CD4-positive, alpha-beta T cell treated with Interleukin-21 for 1 hour (primary cell): ENCODE results near the gene APOC1.
"Not testable (repeated sequence)": the region's sequence is repeated elsewhere in the genome, so short reads cannot be mapped to it uniquely, and the experiment has no call there.

Source experiments
- DNase-seq: peaks from one replicate; pipeline ENCODE4 v3.0.0-alpha.2; 2020

The APOC1 gene

GRCh38 chr19:44890366-44891015, 23.9 kb upstream of the APOC1 start:
- DNase-seq = no peak

- DNase-seq = peak; percentile 100
These were observed 23.2 kb upstream of the APOC1 start, which contains the start of gene TOMM40 for GRCh38 chr19:44891016-44891882. Gene TOMM40 (plus strand): TSS chr19:44891254. CDS start chr19:44891416, 162 bp downstream.

- DNase-seq = no peak
These were observed 21.5 kb upstream of the APOC1 start for GRCh38 chr19:44892932-44893331.

DNA sequence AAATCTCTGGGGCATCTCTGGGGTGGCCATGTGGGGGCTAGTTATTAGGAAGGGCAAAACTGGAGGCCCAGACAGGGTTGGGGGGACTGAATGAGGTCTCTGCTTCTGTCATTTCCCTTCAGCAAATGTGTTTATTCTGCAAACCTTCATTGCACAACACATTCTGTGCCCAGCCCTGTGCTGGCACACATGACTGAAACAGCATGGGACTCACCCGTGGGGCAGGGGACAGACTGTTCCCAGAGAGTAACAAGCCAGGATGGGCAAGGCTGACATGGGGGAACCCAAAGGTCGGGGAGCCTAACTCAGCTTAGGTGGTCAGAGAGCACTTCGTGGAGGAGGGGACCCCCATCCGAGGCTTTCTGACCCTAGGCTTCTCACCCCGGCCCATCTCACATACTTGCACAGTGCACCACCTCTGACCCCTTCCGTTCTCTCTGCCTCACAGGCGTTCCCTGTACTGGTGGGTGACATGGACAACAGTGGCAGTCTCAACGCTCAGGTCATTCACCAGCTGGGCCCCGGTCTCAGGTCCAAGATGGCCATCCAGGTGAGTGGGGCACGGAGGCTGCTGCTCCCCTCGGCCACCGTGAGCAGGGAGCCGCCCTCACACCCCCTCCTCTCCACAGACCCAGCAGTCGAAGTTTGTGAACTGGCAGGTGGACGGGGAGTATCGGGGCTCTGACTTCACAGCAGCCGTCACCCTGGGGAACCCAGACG, 20.9 kb upstream of the APOC1 start:
- no peak for DNase-seq

GRCh38 chr19:44894052-44894400, 20.4 kb upstream of the APOC1 start:
- no peak for DNase-seq

- no peak for DNase-seq
These were observed 19.5 kb upstream of the APOC1 start for GRCh38 chr19:44894946-44895345.

DNA sequence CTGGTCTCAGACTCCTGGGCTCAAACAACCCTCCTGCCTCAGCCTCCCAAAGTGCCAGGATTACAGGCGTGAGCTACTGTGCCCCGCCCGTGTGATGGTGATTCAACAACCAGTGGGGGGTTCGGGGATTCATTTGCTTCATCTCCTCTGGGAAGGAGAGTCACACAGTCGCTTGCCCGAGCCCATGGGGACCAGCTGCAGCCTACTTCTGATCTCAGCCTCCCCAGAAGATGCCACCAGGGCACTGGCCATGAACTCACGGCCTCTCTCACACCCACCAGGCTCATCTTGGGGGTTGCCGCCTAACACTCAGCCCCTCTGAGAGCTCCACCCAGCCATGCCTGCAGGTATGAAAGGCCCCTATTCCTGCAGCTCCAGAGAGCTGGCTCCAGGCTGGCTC, 16.6 kb upstream of the APOC1 start:
- DNase-seq = no peak

- DNase-seq = no peak
These were observed 13.8 kb upstream of the APOC1 start for GRCh38 chr19:44900328-44901244.

DNA sequence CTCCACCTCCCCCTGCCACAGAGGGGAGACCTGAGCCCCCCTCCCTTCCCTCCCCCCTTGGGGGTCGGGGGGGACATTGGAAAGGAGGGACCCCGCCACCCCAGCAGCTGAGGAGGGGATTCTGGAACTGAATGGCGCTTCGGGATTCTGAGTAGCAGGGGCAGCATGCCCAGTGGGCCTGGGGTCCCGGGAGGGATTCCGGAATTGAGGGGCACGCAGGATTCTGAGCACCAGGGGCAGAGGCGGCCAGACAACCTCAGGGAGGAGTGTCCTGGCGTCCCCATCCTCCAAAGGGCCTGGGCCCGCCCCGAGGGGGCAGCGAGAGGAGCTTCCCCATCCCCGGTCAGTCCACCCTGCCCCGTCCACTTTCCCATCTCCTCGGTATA, 11.2 kb upstream of the APOC1 start:
- DNase-seq = no peak

GRCh38 chr19:44903602-44904425, 10.6 kb upstream of the APOC1 start:
- DNase-seq = peak; percentile 68

DNA sequence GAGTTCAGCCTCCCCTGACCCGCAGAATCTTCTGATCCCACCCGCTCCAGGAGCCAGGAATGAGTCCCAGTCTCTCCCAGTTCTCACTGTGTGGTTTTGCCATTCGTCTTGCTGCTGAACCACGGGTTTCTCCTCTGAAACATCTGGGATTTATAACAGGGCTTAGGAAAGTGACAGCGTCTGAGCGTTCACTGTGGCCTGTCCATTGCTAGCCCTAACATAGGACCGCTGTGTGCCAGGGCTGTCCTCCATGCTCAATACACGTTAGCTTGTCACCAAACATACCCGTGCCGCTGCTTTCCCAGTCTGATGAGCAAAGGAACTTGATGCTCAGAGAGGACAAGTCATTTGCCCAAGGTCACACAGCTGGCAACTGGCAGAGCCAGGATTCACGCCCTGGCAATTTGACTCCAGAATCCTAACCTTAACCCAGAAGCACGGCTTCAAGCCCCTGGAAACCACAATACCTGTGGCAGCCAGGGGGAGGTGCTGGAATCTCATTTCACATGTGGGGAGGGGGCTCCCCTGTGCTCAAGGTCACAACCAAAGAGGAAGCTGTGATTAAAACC, 9.9 kb upstream of the APOC1 start:
- DNase-seq = no peak

GRCh38 chr19:44905437-44906160, 8.8 kb upstream of the APOC1 start, which contains the start of gene APOE:
Gene APOE (plus strand): TSS chr19:44905796. CDS start chr19:44906625, 829 bp downstream.
- DNase-seq = no peak

- DNase-seq = no peak
These were observed 6.8 kb upstream of the APOC1 start for GRCh38 chr19:44907613-44908012.

DNA sequence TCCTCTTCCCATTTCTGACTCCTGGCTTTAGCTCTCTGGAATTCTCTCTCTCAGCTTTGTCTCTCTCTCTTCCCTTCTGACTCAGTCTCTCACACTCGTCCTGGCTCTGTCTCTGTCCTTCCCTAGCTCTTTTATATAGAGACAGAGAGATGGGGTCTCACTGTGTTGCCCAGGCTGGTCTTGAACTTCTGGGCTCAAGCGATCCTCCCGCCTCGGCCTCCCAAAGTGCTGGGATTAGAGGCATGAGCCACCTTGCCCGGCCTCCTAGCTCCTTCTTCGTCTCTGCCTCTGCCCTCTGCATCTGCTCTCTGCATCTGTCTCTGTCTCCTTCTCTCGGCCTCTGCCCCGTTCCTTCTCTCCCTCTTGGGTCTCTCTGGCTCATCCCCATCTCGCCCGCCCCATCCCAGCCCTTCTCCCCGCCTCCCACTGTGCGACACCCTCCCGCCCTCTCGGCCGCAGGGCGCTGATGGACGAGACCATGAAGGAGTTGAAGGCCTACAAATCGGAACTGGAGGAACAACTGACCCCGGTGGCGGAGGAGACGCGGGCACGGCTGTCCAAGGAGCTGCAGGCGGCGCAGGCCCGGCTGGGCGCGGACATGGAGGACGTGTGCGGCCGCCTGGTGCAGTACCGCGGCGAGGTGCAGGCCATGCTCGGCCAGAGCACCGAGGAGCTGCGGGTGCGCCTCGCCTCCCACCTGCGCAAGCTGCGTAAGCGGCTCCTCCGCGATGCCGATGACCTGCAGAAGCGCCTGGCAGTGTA, 6.2 kb upstream of the APOC1 start:
- DNase-seq = no peak

- no peak for DNase-seq
These were observed 5.6 kb upstream of the APOC1 start for GRCh38 chr19:44908836-44909261.

GRCh38 chr19:44909775-44910174, 4.6 kb upstream of the APOC1 start:
- DNase-seq = no peak

- DNase-seq = not testable (repeated sequence)
These were observed 2.5 kb upstream of the APOC1 start for GRCh38 chr19:44911896-44912295.

GRCh38 chr19:44912854-44913253, 1.6 kb upstream of the APOC1 start:
- DNase-seq = no peak
